Neural progenitor cell (in vitro differentiated cells): ENCODE data around the gene RPGR.

Source experiments
- EZH2phosphoT487 ChIP-seq: fragments of 200-600 bp; sonication (generic); IDR thresholded peaks from 2 replicates; pipeline ENCODE4 v1.6.1; 2017; ENCODE audit warnings: antibody characterized with exemption
- TF ChIP-seq, protein P1 (sequence below): fragments of 200-600 bp; sonication (generic); IDR thresholded peaks from 2 replicates; pipeline ENCODE4 v1.5.1; 2017; ENCODE audit warnings: antibody characterized with exemption, mild to moderate bottlenecking

DNA sequence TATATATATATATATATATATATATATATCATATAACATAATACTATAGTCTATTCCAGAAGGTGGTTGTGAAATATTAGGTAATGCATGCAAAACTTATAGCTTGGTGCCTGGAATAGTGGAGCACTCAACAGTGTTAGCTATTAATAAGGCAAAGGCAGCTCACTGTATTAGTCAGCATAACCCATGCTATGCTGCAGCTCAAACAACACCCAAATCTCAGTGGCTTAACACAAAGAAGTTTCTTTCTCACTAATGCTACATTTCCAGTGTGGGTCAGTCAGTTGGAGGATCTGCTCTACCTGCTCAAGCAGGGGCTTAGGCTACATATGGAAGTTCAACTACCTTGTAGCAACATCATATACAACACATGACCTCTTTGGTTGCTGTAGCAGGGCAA, 5.2 kb upstream of the RPGR start:
- no peak for TF ChIP-seq EZH2phosphoT487
- TF ChIP-seq, protein P1, sequence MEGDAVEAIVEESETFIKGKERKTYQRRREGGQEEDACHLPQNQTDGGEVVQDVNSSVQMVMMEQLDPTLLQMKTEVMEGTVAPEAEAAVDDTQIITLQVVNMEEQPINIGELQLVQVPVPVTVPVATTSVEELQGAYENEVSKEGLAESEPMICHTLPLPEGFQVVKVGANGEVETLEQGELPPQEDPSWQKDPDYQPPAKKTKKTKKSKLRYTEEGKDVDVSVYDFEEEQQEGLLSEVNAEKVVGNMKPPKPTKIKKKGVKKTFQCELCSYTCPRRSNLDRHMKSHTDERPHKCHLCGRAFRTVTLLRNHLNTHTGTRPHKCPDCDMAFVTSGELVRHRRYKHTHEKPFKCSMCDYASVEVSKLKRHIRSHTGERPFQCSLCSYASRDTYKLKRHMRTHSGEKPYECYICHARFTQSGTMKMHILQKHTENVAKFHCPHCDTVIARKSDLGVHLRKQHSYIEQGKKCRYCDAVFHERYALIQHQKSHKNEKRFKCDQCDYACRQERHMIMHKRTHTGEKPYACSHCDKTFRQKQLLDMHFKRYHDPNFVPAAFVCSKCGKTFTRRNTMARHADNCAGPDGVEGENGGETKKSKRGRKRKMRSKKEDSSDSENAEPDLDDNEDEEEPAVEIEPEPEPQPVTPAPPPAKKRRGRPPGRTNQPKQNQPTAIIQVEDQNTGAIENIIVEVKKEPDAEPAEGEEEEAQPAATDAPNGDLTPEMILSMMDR: no peak
